H1 (cell line): ENCODE data around the gene SLC2A2. TPM values are rescaled to one million over a fixed set of nuclear protein-coding genes. Genes with fewer than 3 reads are reported as not detected.

Source experiments
- CTCF ChIA-PET: fragments of 300-600 bp; sonication (Branson Sonifier 250); formaldehyde crosslinking; loops from one replicate; lab custom pipeline; 2021; ENCODE audit not compliant: partially characterized antibody; lab: Charles Lee
- POLR2A ChIA-PET: fragments of 300-600 bp; sonication (Branson Sonifier 250); formaldehyde crosslinking; loops from one replicate; lab custom pipeline; 2021; ENCODE audit warnings: inconsistent platforms; ENCODE audit not compliant: partially characterized antibody; lab: Charles Lee
- DNase-seq, 2 experiments: peaks; one replicate each; pipeline versions ENCODE4 v3.0.0 to v3.0.0-alpha.2; 2010 to 2022; ENCODE audit warnings: low spot score in 2 of 2, low read depth in 1 of 2, mixed read lengths in 1 of 2
- FAIRE-seq: peaks from 2 replicates; lab custom pipeline; 2011; peaks lifted over from hg19 to GRCh38; lab: Jason Lieb, UNC
- H2AFZ ChIP-seq: 2 replicates; pipeline ENCODE4 v1.8.1; 2012; ENCODE audit warnings: low read length, inconsistent platforms
- H2AK5ac ChIP-seq: 2 replicates; pipeline ENCODE4 v1.6.1; 2013; ENCODE audit warnings: low read depth, low read length
- H2BK120ac ChIP-seq: replicated peaks from 2 replicates; pipeline ENCODE3; 2013; ENCODE audit warnings: low read depth, low read length, inconsistent platforms
- H2BK12ac ChIP-seq: 2 replicates; pipeline ENCODE4 v1.6.1; 2013; ENCODE audit warnings: low read depth, low read length
- H2BK15ac ChIP-seq: 2 replicates; pipeline ENCODE4 v1.6.1; 2013; ENCODE audit warnings: low read length
- H2BK20ac ChIP-seq: 2 replicates; pipeline ENCODE4 v1.6.1; 2013; ENCODE audit warnings: low read length
- H2BK5ac ChIP-seq: 2 replicates; pipeline ENCODE4 v1.6.1; 2013; ENCODE audit warnings: low read depth, low read length
- H3K14ac ChIP-seq: 2 replicates; pipeline ENCODE4 v1.6.1; 2013; ENCODE audit warnings: inconsistent platforms; ENCODE audit not compliant: insufficient read length
- H3K18ac ChIP-seq: 2 replicates; pipeline ENCODE4 v1.6.1; 2013; ENCODE audit warnings: low read length; ENCODE audit errors: extremely low read depth
- H3K23ac ChIP-seq: 2 replicates; pipeline ENCODE4 v1.6.1; 2013; ENCODE audit warnings: inconsistent platforms; ENCODE audit not compliant: insufficient read length
- H3K23me2 ChIP-seq: 2 replicates; pipeline ENCODE4 v1.6.1; 2013; ENCODE audit warnings: low read depth, low read length
- H3K27ac ChIP-seq: 2 replicates; pipeline ENCODE4 v1.6.1; 2011; ENCODE audit warnings: low read depth, low read length, inconsistent platforms
- H3K27me3 ChIP-seq, 4 experiments: replicated peaks in 1 of 4; 1 replicate in 1 of 4; 2 replicates in 3 of 4; pipeline versions ENCODE4 v1.6.1 to v1.8.1; 2011 to 2013; ENCODE audit warnings: low read length in 3 of 4, mild to moderate bottlenecking in 3 of 4, inconsistent platforms in 2 of 4, mixed read lengths in 2 of 4, moderate library complexity in 1 of 4; ENCODE audit not compliant: control insufficient read depth in 3 of 4, insufficient read depth in 3 of 4; ENCODE audit errors: extremely low read depth in 1 of 4
- H3K36me3 ChIP-seq, 4 experiments: 2 replicates each; pipeline versions ENCODE4 v1.6.1 to v1.8.1; 2011 to 2013; ENCODE audit warnings: mild to moderate bottlenecking in 4 of 4, low read length in 3 of 4, moderate library complexity in 2 of 4, control low read depth in 1 of 4, inconsistent platforms in 1 of 4; ENCODE audit not compliant: insufficient read depth in 4 of 4, control insufficient read depth in 2 of 4
- H3K4ac ChIP-seq: replicated peaks from 2 replicates; pipeline ENCODE3; 2013; ENCODE audit warnings: low read length, low read depth, mixed read lengths, inconsistent platforms; ENCODE audit not compliant: insufficient read length
- H3K4me1 ChIP-seq, 4 experiments: replicated peaks in 1 of 4; 1 replicate in 1 of 4; 2 replicates in 3 of 4; pipeline versions ENCODE4 v1.6.1 to v1.8.1; 2011 to 2013; ENCODE audit warnings: low read length in 3 of 4, inconsistent platforms in 2 of 4, mixed read lengths in 1 of 4; ENCODE audit not compliant: insufficient read depth in 4 of 4, control insufficient read depth in 3 of 4
- H3K4me2 ChIP-seq, 2 experiments: 2 replicates each; pipeline versions ENCODE4 v1.6.1 to v1.8.1; 2011 to 2013; ENCODE audit warnings: low read depth in 2 of 2, low read length in 2 of 2, control low read depth in 1 of 2, inconsistent platforms in 1 of 2, mild to moderate bottlenecking in 1 of 2; ENCODE audit not compliant: insufficient read depth in 1 of 2
- H3K4me3 ChIP-seq, 4 experiments: fragments of 200-600, 300-600 bp in 1 of 4; sonication (generic), shearing (Covaris generic), sonication (Bioruptor Twin) in 1 of 4; 2 replicates each; pipeline versions ENCODE4 v1.5.1 to v1.8.1; 2011 to 2016; ENCODE audit warnings: low read length in 4 of 4, low read depth in 3 of 4, control low read depth in 2 of 4, inconsistent platforms in 2 of 4, mild to moderate bottlenecking in 2 of 4, mixed read lengths in 1 of 4, moderate library complexity in 1 of 4; ENCODE audit not compliant: insufficient read depth in 2 of 4; ENCODE audit errors: extremely low read depth in 1 of 4
- H3K56ac ChIP-seq: replicated peaks from 2 replicates; pipeline ENCODE3; 2013; ENCODE audit warnings: low read depth, mild to moderate bottlenecking, mixed read lengths, low read length, inconsistent platforms; ENCODE audit not compliant: insufficient read length
- H3K79me1 ChIP-seq: 2 replicates; pipeline ENCODE4 v1.6.1; 2013; ENCODE audit warnings: low read depth, low read length, control low read depth
- H3K79me2 ChIP-seq, 2 experiments: 2 replicates each; pipeline versions ENCODE4 v1.6.1 to v1.8.1; 2012 to 2013; ENCODE audit warnings: low read length in 2 of 2, mild to moderate bottlenecking in 2 of 2, inconsistent platforms in 1 of 2; ENCODE audit not compliant: insufficient read depth in 2 of 2, control insufficient read depth in 1 of 2
- H3K9ac ChIP-seq, 4 experiments: replicated peaks in 1 of 4; 1 replicate in 1 of 4; 2 replicates in 3 of 4; pipeline versions ENCODE4 v1.6.1 to v1.8.1; 2011 to 2013; ENCODE audit warnings: low read depth in 3 of 4, low read length in 3 of 4, control low read depth in 2 of 4, mild to moderate bottlenecking in 2 of 4, moderate library complexity in 2 of 4, inconsistent platforms in 1 of 4; ENCODE audit errors: extremely low read depth in 1 of 4
- H3K9me3 ChIP-seq, 2 experiments: 2 replicates each; pipeline versions ENCODE4 v1.6.1 to v1.8.1; 2012 to 2013; ENCODE audit warnings: mild to moderate bottlenecking in 2 of 2, moderate library complexity in 2 of 2, control low read depth in 1 of 2, inconsistent platforms in 1 of 2, low read depth in 1 of 2, low read length in 1 of 2, mixed read lengths in 1 of 2; ENCODE audit not compliant: insufficient read depth in 2 of 2
- H4K20me1 ChIP-seq, 2 experiments: replicated peaks in 1 of 2; 2 replicates each; pipeline versions ENCODE3 to v1.8.1; 2011 to 2013; ENCODE audit warnings: inconsistent platforms in 2 of 2, low read length in 2 of 2, mild to moderate bottlenecking in 1 of 2; ENCODE audit not compliant: insufficient read depth in 2 of 2, control insufficient read depth in 1 of 2
- H4K5ac ChIP-seq: 2 replicates; pipeline ENCODE4 v1.6.1; 2013; ENCODE audit warnings: low read length, low read depth, mixed read lengths, inconsistent platforms; ENCODE audit not compliant: insufficient read length
- H4K8ac ChIP-seq: 2 replicates; pipeline ENCODE4 v1.8.0; 2013; ENCODE audit warnings: mild to moderate bottlenecking, moderate library complexity, low read length, inconsistent platforms; ENCODE audit not compliant: insufficient read depth; ENCODE audit errors: extremely low read depth
- H4K91ac ChIP-seq: replicated peaks from 2 replicates; pipeline ENCODE3; 2013; ENCODE audit warnings: low read length, mixed read lengths, inconsistent platforms; ENCODE audit not compliant: insufficient read length
- BACH1 ChIP-seq: IDR thresholded peaks from 2 replicates; pipeline ENCODE4 v1.6.1; 2012; ENCODE audit warnings: low read length, improper control_type of control experiment
- BRCA1 ChIP-seq: IDR thresholded peaks from 2 replicates; pipeline ENCODE4 v1.6.1; 2012; ENCODE audit warnings: low read depth, low read length, improper control_type of control experiment
- JUN ChIP-seq: IDR thresholded peaks from 2 replicates; pipeline ENCODE4 v1.6.1; 2011; ENCODE audit warnings: low read depth, mild to moderate bottlenecking, improper control_type of control experiment, low read length
- MAFK ChIP-seq: IDR thresholded peaks from 2 replicates; pipeline ENCODE4 v1.6.1; 2012; ENCODE audit warnings: low read depth, mild to moderate bottlenecking, improper control_type of control experiment, low read length
- POLR2AphosphoS5 ChIP-seq: IDR thresholded peaks from 2 replicates; pipeline ENCODE4 v1.6.1; 2011; ENCODE audit warnings: low read depth, low read length
- RFX5 ChIP-seq: IDR thresholded peaks from 2 replicates; pipeline ENCODE4 v1.6.1; 2011; ENCODE audit warnings: low read depth, low read length, improper control_type of control experiment, borderline replicate concordance
- SP1 ChIP-seq: IDR thresholded peaks from 2 replicates; pipeline ENCODE4 v1.6.1; 2011; ENCODE audit warnings: low read depth, low read length
- SP4 ChIP-seq: IDR thresholded peaks from 2 replicates; pipeline ENCODE4 v1.6.1; 2012; ENCODE audit warnings: low read length, inconsistent platforms
- WGBS, 2 experiments: shearing (Covaris generic) in 1 of 2; methylation state at CpG; one replicate each; pipeline versions ENCODE4 v1.1.6 to v1.1.7; 2013 to 2015; ENCODE audit warnings: low lambda C conversion rate in 2 of 2, mixed read lengths in 2 of 2, inconsistent platforms in 1 of 2, low coverage in 1 of 2, missing lambda C conversion rate in 1 of 2; ENCODE audit not compliant: insufficient replicate concordance in 2 of 2, insufficient coverage in 1 of 2, insufficient read length in 1 of 2; ENCODE audit errors: extremely low coverage in 1 of 2, missing lambda C conversion rate in 1 of 2; 5-methylcytosine and 5-hydroxymethylcytosine counted together
- polyA plus RNA-seq, 7 experiments: library from polyadenylated mRNA; depleted of rRNA in 3 of 7; stranded (reverse) in 5 of 7; unstranded in 2 of 7; fragments of >200 nt in 5 of 7; fragments of 200-250 nt in 2 of 7; gene quantifications; 1 replicate in 5 of 7; 2 replicates in 1 of 7; 4 replicates in 1 of 7; pipeline versions ENCODE4 v1.2.1 to v1.2.3, GENCODE V29; 2011 to 2013; ENCODE audit warnings: missing spikeins in 2 of 7, mixed read lengths in 2 of 7
- total RNA-seq: library from RNA; stranded (reverse); fragmentation: NEBNext Ultra II Directional; extraction: Animal tissue kit (Norgen Biotek cat#: 25700); gene quantifications from 2 replicates; pipeline ENCODE4 v1.2.1, GENCODE V29; 2021
- TF ChIP-seq, protein P1 (sequence below): IDR thresholded peaks from 2 replicates; pipeline ENCODE4 v1.6.1; 2012; ENCODE audit warnings: inconsistent platforms
- TF ChIP-seq, protein P2 (sequence below): IDR thresholded peaks from 2 replicates; pipeline ENCODE4 v1.6.1; 2011; ENCODE audit warnings: low read length, improper control_type of control experiment

Gene SLC2A2
- total and polyA plus RNA-seq, 2 of the 8 experiments (the other 6 are each of a cell fraction or from before 2014, with no cell fraction given): not detected

DNA sequence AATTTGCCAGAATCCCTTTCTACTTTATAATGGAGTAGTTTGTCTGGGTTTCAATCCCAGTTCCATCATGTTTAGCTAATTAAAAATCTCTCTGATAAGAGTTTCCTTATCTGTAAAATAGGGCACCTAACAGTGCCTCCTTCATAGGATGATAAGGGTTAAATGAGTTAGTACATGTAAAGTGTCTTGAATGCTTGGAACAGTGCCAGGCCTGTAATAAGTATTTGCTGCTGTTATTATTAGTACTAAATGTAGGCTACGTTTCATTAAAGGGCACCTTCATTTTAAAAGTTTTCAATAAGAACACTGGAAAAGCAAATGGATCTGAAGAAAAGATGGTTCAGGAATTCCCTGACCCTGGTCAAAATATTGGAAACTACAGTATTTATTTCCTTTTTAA, 11.8 kb upstream of the SLC2A2 start:
- Histone ChIP-seq H3K4me2 (no peak overlapping the region), H4K20me1 (no peaks in the 10 kb centered on the region), H3K18ac (no peak overlapping the region), H3K23me2 (no peaks in the 10 kb centered on the region), H3K4me1 (no peaks in the 10 kb centered on the region), H2BK5ac (no peak overlapping the region), H2AFZ (no peak overlapping the region), H3K9ac (no peak overlapping the region), H3K27ac (no peak overlapping the region), H2BK20ac (no peak overlapping the region), H2AK5ac (no peak overlapping the region), H3K36me3 (no peaks in the 10 kb centered on the region), H3K56ac (no peak overlapping the region), H3K79me1 (no peaks in the 10 kb centered on the region), H4K8ac (no peak overlapping the region), H3K9me3 (no peaks in the 10 kb centered on the region), H3K23ac (no peak overlapping the region), H2BK120ac (no peak overlapping the region), H4K91ac (no peak overlapping the region), H3K14ac (no peak overlapping the region), H2BK12ac (no peak overlapping the region), H4K5ac (no peak overlapping the region), H3K4ac (no peak overlapping the region), H3K79me2 (no peaks in the 10 kb centered on the region), H2BK15ac (no peak overlapping the region), H3K27me3 (no peaks in the 10 kb centered on the region), H3K4me3 (no peak overlapping the region)
- ChIA-PET POLR2A (no interaction called here), CTCF (interaction anchor here (1.5 kb wide), 1 partner anchor 20 kb away, joined by 6 read pairs; no protein-coding TSS in a partner anchor)
- WGBS, 2 experiments: 82% methylated on average over 1 of the region's 1 CpG; no CpG with 5 or more reads in 1 of the 2 experiments
- FAIRE-seq (no peak), DNase-seq (no peak)
- TF ChIP-seq POLR2AphosphoS5 (no peak), RFX5 (no peak), JUN (no peak), BACH1 (no peak), MAFK (no peak), SP1 (no peak), BRCA1 (no peak), SP4 (no peak)
- TF ChIP-seq, protein P1, sequence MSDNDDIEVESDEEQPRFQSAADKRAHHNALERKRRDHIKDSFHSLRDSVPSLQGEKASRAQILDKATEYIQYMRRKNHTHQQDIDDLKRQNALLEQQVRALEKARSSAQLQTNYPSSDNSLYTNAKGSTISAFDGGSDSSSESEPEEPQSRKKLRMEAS: no peak
- TF ChIP-seq, protein P2, sequence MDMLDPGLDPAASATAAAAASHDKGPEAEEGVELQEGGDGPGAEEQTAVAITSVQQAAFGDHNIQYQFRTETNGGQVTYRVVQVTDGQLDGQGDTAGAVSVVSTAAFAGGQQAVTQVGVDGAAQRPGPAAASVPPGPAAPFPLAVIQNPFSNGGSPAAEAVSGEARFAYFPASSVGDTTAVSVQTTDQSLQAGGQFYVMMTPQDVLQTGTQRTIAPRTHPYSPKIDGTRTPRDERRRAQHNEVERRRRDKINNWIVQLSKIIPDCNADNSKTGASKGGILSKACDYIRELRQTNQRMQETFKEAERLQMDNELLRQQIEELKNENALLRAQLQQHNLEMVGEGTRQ: no peak
